Kidney tubule cell (primary cell): ENCODE results near the gene KRT9.

Source experiments
- DNase-seq: peaks from one replicate; pipeline ENCODE4 v3.0.0-alpha.2; 2018; ENCODE audit warnings: low spot score

KRT9 gene

DNA sequence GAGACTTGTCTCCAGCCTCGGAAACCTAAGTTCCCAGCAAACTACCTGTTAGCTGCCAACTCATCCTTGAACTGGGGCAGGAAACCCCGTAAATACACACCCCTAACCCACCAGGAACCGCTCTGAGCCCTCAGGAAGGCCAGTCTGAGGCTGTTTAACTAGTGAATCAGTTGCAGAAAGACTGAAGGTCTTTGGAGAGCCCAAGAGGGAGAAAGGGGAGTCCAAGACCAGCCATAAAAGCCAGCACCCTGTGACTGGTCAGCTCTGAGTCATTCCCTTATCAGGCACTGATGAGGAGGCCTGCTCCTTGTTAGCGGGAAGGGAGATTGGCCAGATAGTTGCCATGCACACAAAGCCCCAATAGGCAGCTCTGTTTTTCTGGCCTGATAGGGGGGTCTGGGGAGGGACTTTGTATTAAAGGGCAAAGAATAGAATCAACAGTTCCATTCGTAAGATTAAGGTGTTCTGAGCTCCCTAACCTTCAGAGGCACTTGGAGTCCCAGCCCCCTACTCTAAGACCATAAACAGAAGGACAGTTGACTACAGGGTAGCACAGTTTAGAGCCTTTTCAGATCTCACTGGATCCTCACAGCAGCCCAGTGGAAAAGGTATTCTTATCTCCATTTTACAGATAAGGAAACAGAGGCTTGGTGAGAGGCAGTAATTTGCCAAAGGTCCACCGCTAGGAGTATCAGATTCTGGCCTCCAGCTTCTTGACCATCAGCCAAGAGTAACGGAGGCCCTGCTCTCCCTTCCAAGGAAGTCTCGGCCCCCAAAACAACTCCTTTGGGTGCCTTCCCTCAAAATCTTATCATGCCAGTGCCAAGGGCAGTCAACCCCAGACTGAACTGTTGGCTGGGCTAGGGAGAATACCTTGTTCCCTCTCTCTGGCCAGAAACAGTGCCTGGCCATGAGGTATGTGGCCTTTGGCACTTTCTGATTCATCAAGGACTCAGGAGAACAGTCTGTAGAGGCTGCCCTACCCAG lies 41.5 kb downstream of the KRT9 start:
- peak; percentile 97 for DNase-seq

DNA sequence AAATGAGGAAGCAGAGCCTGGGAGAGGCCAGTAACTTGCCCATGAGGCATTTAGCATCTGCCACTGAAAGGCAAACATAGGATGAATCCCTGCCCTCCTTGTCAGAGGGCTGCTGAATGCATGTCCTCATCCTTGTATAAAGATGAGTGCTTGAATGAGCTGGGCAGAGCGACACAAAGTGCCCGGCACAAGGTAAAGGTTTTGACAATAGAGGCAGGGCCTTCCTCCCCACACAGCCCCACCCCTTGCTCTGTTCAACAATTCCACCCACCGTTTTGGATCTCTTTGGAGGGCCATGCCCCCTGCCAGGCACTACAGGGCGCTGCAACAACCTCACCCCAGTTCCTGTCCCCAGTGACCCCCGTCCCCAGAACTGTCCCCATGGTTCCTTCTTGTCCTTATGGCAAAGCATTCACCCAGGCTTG lies 42.4 kb downstream of the KRT9 start:
- DNase-seq: no peak

DNA sequence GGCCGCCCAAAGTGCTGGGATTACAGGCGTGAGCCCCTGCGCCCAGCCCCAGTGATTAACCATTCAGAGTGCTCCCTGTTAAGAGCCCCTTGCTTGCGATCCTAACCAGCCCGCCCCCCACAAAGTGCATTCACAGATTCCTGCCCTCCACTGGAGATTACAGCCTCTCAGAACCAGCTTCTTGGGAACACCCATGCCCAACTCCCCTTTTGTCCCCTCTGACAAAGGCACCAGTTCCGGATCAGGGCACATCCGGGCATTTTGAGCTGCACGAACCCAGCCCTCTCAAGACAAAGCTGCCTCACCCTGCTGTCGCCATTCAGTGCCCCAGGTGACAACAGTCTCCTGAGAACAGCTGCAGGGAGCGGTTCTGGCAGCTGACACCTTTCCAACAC lies 42.9 kb downstream of the KRT9 start:
- no peak for DNase-seq

DNA sequence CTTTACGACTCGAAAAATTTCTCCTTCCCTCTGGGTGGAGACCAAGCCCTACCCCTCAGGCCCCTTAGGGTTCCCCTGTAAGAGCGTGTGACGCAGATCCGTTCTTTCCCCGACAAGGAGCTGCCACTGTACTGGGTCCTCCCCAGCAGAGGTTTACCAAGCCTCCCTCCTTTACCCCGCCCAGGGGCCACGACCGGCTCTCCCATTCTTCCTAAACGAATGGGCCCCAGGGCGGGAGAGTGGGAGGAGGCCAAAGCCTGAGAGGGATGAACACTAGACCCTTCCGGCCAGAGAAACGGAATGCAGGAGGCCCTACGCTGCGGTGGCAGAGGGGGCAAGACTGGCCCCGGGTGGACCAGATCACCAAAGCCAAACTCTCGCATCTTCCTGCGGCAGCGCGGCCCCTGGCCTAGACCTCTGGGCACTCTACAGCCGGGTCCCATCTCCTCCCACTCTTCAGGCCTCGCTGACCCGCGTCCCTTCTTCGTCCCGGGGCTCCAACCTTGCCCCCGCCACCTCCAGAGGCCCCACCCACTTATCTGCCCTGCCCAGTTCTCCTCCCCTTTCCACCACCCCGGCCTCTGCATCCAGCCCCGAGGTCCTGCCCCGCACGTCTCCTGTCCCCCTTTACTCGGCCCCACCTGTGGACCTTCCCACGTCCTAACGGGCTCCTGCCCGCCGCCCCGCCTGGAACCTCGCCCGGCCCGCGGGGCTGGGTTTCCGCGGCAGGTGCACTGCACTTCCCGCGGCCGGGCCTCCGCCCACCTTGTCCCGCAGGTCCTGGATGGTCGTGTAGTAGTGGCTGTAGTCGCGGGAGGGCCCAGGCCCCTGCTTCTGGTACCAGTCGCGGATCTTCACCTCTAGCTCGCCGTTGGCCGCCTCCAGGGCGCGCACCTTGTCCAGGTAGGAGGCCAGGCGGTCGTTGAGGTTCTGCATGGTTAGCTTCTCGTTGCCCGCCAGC lies 44.5 kb downstream of the KRT9 start:
- peak; percentile 65 for DNase-seq

DNA sequence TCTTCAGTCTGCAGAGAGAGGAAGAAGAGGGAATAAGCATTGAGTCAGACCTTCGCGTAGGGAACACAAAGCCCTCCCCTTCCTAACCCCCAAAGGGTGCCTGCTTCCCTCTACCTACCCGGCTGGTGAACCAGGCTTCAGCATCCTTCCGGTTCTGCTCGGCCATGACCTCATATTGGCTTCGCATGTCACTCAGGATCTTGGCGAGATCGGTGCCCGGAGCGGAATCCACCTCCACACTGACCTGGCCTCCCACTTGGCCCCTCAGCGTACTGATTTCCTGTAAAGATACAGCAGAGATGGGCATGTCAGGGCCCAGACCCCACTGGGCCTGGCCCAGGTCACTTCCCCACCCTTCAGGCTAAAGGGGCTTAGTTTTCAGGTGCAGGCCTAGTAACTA lies 47.6 kb downstream of the KRT9 start:
- DNase-seq: no peak

DNA sequence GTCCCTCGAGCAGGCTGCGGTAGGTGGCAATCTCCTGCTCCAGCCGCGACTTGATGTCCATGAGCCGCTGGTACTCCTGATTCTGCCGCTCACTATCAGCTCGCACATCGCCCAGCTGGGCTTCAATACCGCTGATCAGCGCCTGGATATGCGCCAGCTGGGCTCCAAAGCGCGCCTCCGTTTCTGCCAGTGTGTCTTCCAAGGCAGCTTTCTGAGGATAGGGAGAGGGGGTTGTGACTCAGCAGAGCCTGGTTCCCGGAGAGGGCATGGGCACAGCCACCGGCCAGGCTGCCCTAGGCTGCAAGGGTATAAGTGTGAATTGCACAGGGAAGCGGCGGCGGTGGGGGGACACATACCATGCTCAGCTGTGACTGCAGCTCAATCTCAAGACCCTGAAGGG lies 48.1 kb downstream of the KRT9 start:
- peak; percentile 40 for DNase-seq

DNA sequence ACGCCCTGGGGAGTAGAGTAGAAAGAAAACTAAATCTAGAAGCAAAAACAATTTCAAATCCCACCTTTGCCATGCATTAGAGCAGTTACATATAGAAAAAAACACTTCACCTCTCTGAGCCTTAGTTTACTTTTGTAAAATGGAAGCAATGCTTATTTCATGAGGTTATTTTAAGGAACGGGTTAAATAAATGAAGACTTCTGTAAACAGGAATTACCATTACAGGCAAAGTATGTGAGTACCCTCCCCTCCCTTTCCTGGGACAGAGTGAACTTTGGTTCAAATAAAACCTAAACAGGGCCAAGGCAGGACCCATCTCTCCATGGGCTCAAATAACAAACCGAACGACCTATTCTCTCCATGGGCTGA lies 48.6 kb downstream of the KRT9 start:
- DNase-seq: no peak

DNA sequence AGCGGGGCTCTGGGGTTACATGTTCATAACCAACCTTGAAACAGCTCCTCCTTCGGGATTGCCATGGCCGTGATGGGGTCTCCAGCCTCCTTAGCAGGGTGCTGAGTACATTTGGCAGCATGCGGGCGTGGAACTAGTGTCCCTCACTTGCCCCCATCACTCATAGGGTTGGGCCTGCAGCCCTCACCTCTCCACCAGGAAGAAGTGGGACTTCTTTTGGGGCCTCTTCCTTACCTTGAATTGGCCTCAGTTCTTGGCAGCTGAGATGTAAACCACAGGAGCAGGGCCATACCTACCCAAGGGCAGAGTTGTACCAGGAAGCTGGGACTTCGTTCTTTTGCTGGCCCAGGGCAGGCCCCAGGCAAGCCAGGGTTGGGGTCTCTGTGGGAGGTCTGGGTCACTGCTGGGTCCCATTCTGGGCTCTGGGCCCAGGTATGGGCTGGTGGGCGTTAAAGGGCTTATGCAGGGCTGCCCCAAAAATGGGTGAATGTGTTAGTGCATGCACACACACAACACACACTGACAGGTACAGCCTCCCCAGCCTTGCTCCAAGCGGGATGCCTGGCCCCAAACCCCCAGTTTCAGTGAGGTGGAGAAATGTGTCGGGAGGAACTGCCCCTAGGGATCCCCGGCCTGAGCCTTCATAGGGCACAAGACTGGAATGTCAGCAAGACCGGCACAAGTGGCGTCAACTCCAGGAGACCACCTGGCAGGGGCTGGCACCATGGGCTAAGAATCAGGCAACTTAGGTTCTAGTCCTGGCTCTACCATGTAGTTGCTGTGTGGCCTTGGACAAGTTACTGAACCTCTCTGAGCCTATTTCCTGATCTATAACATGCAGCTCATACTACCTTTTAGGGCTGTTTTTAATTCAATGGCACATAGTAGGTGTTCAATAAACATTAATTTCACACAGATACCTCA lies 49.3 kb downstream of the KRT9 start:
- DNase-seq: peak; percentile 86

DNA sequence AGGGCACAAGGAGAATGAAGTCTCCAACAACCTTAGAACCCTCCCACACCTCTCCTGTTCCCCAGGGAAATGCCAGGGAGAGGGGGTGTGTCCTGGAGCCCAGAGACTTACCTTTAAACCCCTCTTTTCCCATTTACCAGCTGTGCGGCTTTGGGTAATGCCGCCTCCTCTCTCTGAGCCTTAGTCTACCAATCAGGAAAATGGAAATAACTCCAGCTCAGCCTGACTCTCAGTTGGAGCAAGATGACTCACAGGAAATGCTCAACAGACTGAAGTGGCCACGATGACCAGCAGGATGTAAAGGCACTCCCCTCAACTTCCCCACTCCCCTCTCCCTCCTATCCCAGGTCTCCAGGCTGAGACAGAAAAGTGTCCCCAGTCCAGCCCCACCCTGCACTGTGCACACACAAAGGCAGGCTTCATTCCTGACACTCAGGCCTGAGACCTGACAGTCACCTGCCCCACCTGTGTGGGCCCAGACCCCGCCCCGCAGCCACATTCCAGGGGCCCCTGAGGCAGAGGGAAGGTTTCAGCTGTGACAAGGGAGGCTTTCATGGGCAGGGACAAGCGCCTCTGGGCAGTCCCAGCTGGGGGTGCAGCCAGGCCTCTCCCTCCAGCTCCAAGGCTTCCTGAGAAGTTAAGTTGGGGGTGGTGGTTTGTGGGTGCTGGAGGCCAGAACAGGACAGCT lies 50.1 kb downstream of the KRT9 start:
- peak; percentile 97 for DNase-seq

DNA sequence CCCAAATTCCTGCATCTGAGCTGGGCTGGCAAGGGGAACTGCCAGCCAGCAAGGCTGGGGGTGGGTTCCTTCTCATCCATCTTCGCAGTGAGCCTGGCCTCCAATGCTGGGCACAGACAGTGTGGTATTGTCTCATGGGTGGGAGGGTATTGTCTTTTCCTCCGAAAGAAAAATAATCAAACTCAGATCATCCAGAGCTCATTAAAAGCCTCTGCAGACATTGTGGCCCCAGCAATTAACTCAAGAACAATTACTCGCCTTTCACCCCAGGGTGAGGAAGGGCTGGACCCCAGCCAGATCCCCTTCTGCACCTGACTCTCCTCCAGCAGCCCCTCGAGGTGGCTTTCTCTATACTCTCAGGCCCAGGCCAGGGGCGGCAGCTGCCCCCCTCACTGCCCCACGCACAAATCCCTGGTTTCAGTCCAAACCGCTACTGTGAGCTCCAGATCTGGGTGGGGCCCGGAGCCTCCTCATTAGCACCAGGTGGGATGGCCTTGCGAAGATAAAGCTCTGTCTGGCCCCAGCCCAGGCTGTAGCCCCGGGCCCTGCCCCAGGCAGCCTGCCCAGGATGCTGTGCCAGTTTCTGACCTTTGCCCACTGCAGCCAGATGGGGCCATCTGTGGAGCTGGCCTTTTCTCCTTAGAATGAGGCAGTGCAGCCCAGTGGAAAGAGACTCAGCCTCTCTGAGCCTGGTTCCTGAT lies 50.9 kb downstream of the KRT9 start:
- no peak for DNase-seq

DNA sequence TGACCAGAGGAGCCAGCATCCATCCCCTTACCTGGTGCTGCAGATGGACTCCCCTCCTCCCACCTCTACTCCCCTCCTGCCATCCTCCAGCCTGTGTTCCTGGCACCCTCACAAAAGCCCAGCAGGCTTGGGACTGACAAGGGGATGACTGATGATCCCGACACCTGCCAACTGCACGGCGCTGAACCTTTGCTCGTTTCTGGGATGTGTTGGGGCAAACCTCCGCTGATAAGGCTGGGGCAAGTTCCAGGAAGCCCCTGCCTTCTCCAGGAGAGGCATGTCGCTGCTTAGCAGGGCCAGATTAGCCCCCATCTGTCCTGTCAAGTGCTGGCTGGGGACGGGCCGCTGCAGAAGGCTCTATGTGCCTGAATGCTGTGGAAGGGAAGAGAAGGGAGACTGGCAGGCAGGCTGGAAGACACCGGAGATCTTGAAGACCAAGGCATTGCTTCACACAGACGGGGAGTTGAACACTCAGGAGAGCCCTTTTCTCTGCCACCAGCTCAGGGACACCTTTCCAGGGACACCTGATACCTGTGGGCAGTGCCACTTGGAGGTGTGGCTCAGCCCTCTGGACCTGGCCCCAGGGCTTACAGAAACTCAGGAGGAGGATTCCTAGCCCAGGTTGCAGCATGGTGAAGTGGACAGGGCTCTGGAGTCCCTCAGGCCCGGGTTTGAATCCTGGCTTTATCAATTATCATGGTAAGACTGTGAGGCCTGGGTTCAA lies 52.2 kb downstream of the KRT9 start:
- DNase-seq: peak; percentile 26

DNA sequence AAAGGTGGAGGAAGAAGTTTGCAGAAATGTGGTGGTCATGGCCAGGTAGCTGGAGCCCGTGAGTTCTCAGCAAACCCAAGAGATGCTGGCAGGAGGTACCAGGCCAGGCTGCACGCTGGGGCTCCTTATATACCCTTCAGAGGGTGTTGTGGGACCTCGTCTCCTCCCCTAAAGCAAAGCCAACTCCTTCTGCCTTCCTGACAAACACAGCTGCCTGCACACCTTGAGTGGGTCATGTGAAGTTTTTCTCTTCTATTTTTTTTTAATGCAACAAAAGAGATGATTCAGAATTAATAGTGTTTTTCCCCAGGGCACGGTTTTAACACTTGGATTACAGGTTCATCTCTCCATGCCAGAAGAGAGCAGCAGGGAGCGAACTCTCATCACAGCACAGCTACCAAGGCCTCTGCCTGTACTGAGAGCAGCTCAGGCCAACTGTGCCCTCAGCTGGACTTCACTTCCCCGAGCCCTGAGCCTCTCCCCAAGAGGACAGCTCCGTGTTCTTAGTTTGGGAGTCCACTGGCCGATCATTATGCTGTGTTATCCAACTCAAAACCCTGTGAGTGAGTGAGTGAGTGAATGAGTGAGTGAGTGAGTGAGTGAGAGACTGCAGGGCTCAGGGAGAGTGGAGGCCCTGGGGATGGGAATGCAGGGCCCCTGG lies 52.9 kb downstream of the KRT9 start, which contains the start of gene KRT15:
Gene KRT15 (minus strand): TSS at position 102 of the 661 bp plus-strand sequence. CDS start 63 bp downstream, at position 39.
- peak; percentile 29 for DNase-seq

DNA sequence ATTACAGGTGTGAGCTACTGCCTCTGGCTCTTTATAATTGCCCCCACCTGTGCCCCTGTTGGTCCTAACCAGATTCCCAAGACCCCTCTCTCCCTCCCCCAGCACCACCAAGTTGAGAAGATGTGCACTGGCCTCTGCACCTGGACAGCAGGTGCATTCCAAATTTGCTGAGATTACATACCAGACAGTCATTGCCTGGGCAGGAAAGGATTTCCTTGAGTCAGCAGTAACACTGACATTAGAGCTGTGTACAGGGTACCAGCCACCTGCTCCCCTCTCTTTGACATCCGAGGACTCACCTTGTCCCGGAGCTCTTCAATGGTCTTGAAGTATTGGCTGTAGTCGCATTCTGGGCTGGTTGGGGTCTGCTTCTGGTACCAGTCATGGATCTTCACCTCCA lies 53.8 kb downstream of the KRT9 start:
- DNase-seq: peak; percentile 7

DNA sequence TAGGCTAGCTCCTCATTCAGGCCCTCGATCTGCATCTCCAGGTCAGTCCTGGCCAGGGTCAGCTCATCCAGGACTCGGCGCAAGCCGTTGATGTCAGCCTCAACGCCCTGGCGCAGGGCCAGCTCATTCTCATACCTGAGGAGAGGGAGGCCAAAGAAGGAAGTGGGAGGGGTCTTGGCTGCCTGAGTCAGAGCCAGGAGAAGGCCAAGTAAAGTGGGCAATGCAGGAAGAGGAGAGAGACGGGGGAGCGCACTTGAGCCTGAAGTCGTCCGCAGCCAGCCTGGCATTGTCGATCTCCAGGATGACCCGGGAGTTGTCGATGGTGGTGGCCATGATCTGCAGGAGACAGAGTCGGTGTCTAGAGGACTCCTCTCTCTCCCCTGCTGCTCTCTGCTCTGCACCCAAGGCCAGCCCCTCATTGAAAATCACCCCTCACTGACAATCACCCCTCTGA lies 55.0 kb downstream of the KRT9 start:
- DNase-seq: no peak

DNA sequence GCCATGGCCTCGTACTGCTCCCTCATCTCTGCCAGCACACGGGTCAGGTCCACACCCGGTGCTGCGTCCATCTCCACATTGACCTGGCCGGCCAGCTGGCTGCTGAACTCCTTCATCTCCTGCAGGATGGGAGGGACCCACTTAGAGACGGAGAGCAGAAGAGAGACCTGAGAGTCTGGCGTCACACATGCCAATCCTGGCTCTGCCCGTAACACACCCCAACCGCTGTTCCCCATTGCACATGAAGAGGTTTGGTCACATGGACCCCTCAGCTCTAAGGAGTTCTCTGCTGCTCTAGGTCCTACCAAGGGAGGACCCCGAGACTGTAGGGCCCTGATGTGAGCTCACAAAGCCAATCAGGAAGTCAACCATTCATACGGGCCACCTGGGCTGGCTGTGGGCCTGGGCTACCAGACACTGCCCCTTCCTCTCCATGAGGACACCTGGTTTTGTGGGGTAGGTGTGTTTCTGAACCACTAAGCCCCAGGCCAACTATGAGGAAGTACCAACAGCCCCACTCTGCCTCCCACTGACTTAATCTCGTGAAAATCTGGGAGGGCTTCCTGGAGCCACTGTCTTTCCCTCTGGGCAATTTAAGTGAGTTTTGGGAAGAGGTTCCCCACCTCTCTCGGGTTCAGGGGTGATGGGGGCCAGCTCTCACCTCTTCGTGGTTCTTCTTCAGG lies 55.6 kb downstream of the KRT9 start:
- DNase-seq: no peak
